ENCODE data around the gene FAM83F.

Gene FAM83F

DNA sequence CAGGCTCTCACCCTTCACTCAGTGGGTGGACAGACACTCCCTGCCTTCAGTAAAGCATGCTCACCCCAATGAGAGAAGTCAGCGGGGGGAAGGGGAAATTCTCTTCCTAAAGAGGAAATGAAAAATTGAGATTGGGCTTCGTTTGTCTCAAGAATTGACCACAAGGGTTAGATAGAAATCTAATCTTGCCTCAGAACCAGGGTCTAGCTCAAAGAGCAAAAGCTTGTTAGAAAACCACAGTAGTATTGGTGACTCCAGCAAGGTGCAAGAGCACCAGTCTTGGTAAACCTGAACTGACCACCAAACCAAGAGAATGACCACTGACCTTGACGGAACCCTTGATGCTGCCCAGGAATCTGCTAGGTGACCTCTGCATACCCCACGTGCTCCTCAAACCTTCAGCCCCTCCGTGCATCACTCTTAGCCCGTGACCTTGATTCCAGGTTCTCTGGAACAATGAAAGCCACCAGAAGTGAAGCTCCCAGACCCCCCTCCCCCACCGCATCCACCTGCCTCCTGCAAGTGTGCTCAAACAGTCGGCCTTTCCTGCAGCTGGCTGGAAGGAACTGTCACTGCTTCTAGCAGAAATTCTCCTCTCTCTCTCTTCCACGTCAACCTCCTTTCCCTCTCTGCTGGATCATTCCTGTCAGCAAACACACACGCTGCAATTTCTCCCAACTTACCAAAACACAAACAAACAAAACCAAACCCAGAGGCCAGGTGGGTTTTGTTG is 37.7 kb upstream of the FAM83F start:
- TF ChIP-seq SIN3A (IDR thresholded peaks at IDR 0.05; ENCODE audit: borderline replicate concordance, insufficient read depth, low read length) (no peak), POLR2AphosphoS5 (IDR thresholded peaks at IDR 0.05; ENCODE audit: low read depth, low read length) (no peak), FOXP2 (optimal IDR thresholded peaks at IDR 0.05; ENCODE audit: borderline replicate concordance, extremely low read depth, extremely low read length, insufficient read depth) (no peak), TAF1 (IDR thresholded peaks at IDR 0.05; ENCODE audit: borderline replicate concordance, insufficient read depth, low read length) (no peak)
- TF ChIP-seq, protein P1, sequence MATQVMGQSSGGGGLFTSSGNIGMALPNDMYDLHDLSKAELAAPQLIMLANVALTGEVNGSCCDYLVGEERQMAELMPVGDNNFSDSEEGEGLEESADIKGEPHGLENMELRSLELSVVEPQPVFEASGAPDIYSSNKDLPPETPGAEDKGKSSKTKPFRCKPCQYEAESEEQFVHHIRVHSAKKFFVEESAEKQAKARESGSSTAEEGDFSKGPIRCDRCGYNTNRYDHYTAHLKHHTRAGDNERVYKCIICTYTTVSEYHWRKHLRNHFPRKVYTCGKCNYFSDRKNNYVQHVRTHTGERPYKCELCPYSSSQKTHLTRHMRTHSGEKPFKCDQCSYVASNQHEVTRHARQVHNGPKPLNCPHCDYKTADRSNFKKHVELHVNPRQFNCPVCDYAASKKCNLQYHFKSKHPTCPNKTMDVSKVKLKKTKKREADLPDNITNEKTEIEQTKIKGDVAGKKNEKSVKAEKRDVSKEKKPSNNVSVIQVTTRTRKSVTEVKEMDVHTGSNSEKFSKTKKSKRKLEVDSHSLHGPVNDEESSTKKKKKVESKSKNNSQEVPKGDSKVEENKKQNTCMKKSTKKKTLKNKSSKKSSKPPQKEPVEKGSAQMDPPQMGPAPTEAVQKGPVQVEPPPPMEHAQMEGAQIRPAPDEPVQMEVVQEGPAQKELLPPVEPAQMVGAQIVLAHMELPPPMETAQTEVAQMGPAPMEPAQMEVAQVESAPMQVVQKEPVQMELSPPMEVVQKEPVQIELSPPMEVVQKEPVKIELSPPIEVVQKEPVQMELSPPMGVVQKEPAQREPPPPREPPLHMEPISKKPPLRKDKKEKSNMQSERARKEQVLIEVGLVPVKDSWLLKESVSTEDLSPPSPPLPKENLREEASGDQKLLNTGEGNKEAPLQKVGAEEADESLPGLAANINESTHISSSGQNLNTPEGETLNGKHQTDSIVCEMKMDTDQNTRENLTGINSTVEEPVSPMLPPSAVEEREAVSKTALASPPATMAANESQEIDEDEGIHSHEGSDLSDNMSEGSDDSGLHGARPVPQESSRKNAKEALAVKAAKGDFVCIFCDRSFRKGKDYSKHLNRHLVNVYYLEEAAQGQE (IDR thresholded peaks at IDR 0.05; ENCODE audit: insufficient read depth in 1 of 2, low read depth in 2 of 2, low read length in 2 of 2): no peak

DNA sequence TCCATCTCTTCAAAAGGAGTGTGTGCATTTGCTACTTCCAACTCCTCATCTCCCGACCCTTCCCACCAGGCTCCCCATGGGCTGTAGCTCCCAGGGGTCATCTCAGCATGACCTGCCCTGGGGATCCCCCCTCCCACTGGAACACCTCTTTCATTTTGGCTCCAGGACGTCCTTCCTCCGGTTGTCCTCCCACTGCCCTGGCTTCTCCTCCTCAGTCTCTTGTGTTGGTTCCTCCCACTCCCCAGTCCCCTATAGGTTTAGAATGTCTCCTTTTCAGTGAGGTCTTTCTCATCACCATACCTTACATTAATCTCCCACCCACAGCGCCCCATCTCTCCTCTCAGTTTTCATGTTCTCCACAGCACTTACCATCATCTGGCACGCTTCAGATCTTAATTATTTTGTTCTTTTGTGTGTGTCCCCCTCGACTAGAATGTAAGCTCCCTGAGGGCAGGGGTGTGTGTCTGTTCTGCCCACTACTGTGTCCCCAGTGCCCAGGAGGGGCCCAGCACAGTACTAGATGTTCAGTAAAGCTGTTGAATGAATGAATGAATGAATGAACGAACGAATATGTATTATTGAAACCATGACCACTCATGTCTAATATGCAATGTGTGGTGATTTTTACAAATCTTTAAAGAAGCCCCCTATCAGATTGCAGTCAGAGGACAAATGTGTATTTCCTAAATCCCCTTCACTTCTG is 36.6 kb upstream of the FAM83F start:
- TF ChIP-seq POLR2AphosphoS5 (IDR thresholded peaks at IDR 0.05; ENCODE audit: low read depth, low read length) (no peak), TAF1 (IDR thresholded peaks at IDR 0.05; ENCODE audit: borderline replicate concordance, insufficient read depth, low read length) (no peak), SIN3A (IDR thresholded peaks at IDR 0.05; ENCODE audit: borderline replicate concordance, insufficient read depth, low read length) (no peak)

DNA sequence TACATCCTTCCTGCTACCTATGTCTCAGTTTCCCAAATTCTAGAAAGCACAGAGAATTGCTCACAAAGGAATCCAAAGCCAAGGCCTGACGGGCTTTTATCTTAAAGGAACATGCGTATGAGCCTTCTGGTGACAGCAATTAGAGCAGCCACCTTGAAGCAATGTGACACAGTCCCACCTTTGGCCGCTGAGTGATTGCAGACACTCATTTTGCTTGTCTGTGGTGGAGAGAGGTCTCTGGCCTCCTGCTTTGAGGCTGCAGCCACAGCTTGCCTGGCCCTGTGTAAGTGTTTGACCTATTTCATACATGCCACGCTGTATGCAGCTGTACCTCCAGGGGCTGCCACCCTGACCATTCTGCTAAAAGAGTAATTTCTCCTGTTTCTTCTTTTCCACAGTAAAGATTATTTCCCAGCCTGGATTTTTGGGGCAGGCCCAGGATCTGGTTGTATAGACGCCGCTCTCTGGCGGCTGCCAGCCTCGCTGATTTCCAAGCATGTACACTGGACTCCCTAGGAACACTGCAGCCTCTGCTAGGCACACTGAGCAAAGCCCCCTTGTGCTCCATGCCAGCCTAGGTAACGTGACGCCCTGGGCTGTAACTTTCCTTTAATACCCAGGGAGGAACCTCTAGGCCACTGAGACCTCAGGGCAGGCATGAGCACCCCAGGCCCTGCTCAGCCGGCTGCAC is 35.7 kb upstream of the FAM83F start:
- TF ChIP-seq POLR2AphosphoS5 (IDR thresholded peaks at IDR 0.05; ENCODE audit: low read depth, low read length) (no peak), TAF1 (IDR thresholded peaks at IDR 0.05; ENCODE audit: borderline replicate concordance, insufficient read depth, low read length) (no peak), SIN3A (IDR thresholded peaks at IDR 0.05; ENCODE audit: borderline replicate concordance, insufficient read depth, low read length) (no peak), FOXP2 (optimal IDR thresholded peaks at IDR 0.05; ENCODE audit: borderline replicate concordance, extremely low read depth, extremely low read length, insufficient read depth) (no peak)
- TF ChIP-seq, protein P1 (IDR thresholded peaks at IDR 0.05; ENCODE audit: insufficient read depth in 1 of 2, low read depth in 2 of 2, low read length in 2 of 2): no peak

DNA sequence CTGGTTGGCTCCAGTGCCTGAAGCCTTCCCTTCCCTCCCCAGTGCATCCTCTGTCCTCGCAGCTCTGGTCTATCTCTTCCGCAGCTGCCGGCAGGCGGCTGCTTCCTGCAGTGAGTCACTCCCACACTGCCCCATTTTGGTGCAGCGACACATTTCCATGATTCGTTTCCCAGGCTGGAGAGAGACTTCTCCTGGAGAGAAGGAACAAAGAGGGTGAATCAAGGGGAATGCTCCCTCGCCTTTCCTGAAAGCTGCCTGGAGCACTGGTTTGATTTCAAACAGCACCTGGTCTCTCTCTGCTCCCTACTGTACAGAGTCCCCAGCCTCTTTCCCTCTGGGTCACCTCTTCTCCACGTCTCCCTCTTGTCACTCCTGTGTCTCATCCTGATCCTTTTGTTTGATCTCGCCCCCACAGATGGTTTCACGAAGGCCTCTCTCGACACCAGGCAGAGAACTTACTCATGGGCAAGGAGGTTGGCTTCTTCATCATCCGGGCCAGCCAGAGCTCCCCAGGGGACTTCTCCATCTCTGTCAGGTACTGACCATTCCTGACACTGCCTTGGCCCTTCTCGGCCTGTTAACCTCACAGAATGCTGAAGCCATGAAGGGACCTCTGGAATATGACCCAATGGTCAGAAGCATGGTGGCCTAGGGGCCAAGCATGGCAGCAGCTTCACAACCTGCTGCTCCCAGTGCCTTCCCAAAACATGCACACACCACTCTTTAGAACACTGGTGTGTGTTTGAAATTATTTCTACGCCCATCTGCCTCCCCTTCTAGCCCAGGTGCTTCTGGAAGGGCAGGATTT is 34.9 kb upstream of the FAM83F start, which contains the start of gene TMA7B:
TMA7B (plus strand) TSS at position 758 of the 808 bp plus-strand sequence. CDS start 3,978 bp downstream, outside the sequence.
- no peak for TF ChIP-seq SIN3A (IDR thresholded peaks at IDR 0.05; ENCODE audit: borderline replicate concordance, insufficient read depth, low read length)
- TF ChIP-seq, protein P1 (IDR thresholded peaks at IDR 0.05; ENCODE audit: insufficient read depth in 1 of 2, low read depth in 2 of 2, low read length in 2 of 2): no peak
- TF ChIP-seq POLR2AphosphoS5 (IDR thresholded peaks at IDR 0.05; ENCODE audit: low read depth, low read length): no peak
- no peak for TF ChIP-seq TAF1 (IDR thresholded peaks at IDR 0.05; ENCODE audit: borderline replicate concordance, insufficient read depth, low read length)
- no peak for TF ChIP-seq FOXP2 (optimal IDR thresholded peaks at IDR 0.05; ENCODE audit: borderline replicate concordance, extremely low read depth, extremely low read length, insufficient read depth)

Measured in PFSK-1 (cell line).